ENCODE results near the gene TAF4.
"Not testable (repeated sequence)": the region's sequence is repeated elsewhere in the genome, so short reads cannot be mapped to it uniquely, and the experiment has no call there.

The TAF4 gene

DNA sequence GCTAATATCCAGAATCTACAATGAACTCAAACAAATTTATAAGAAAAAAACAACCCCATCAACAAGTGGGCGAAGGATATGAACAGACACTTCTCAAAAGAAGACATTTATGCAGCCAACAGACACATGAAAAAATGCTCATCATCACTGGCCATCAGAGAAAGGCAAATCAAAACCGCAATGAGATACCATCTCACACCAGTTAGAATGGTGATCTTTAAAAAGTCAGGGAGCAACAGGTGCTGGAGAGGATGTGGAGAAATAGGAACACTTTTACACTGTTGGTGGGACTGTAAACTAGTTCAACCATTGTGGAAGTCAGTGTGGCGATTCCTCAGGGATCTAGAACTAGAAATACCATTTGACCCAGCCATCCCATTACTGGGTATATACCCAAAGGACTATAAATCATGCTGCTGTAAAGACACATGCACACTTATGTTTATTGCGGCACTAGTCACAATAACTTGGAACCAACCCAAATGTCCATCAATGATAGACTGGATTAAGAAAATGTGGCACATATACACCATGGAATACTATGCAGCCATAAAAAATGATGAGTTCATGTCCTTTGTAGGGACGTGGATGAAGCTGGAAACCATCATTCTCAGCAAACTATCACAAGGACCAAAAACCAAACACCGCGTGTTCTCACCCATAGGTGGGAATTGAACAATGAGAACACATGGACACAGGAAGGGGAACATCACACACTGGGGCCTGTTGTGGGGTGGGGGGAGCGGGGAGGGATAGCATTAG is 6.2 kb upstream of the TAF4 start:
- not testable (repeated sequence) for DNase-seq

DNA sequence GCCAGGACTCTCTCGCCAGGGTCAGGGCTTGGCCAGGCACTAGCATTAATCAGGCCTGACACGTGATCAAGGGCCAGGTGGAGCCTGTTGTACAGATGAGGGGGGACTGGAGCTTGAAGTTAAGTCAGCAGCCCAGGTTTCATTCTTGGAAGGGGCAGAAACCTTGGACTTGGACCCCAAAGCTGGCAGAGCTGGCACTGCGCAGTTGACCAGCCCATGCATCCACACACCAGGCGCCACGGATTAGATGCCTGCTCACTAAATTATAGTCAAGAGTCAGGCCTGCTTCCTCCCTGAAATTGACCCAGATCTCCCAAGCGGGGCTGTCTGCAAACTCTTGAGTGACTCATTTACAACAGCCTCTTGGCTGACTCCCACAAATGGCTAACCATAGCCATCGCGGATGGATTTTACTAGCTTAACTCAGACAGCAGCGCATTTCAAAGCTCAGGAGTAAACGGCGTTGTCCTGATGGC is 4.1 kb upstream of the TAF4 start:
- no peak for DNase-seq

DNA sequence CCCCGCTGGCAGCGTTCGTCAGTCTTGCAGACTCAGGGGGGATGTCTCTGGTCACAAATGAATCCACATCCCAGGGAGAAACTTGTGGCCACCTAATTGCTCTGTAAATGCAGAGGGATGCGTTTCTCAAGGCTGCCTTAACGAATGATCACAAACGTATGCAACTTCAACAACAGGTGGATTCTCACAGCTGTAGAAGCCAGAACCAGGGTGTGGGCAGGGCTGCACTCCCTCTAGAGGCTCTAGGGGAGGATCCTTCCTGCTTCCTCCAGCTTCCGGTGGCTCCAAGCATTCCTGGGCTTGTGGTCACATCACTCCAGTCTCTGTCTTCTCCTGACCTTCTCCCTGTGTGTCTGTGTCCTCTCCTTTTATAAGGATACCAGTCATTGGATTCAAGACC is 3.3 kb upstream of the TAF4 start:
- DNase-seq: no peak

DNA sequence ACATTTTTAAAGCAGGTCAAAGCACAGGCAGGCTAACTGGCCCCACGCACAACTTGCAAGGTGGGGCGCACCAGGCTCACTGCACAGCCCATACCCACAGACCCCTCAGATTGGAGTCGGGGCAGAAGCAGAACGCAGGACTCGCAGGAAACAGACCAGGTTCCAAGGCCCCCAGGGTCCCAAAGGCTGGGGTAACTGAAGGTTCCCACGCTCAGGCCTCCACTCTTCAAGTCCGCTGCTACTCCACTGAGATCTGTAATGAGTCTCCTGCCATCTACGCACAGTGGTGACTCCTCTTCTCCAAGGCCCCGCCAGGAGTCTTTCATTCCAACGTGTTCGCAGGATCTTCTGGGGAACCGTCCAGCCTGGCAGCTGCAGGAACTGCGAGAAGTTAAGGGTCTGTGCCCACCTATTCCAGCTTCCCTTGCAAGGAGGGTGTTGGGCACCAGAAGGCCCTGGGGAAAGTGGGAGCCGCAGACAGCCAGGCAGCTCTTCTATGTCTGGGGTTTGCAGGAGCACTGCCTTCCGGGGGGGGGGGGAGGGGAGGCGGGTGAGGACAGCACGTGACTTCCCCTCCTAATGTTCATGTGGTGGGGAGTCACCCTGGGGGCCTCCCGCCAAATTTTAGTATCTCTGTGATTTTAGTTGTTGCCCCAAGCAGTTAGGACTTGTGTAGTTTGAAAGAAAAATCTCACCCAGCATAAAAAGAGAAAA is 2.0 kb upstream of the TAF4 start:
- no peak for DNase-seq

DNA sequence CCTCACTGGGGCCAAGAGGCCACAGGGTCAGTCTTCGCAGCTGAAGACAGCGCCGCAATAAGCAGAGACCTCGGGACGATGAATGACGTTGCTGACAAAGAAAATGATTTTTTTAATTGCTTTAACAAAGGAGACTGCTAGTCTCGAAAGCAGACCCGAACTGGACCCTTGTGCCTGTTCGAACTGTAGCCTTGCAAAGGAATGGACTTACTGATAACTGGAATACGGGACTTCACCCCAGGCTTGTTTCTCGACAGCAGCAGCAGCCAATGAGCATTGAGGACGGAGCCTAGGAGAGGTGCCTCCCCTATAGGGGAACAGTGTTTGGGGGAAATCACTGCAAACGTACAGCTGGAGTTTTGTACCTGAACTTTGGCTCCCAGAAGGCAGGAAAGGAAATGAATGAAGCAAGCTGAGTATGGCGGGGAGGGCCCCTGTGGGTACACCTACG is 1.3 kb upstream of the TAF4 start:
- no peak for DNase-seq

DNA sequence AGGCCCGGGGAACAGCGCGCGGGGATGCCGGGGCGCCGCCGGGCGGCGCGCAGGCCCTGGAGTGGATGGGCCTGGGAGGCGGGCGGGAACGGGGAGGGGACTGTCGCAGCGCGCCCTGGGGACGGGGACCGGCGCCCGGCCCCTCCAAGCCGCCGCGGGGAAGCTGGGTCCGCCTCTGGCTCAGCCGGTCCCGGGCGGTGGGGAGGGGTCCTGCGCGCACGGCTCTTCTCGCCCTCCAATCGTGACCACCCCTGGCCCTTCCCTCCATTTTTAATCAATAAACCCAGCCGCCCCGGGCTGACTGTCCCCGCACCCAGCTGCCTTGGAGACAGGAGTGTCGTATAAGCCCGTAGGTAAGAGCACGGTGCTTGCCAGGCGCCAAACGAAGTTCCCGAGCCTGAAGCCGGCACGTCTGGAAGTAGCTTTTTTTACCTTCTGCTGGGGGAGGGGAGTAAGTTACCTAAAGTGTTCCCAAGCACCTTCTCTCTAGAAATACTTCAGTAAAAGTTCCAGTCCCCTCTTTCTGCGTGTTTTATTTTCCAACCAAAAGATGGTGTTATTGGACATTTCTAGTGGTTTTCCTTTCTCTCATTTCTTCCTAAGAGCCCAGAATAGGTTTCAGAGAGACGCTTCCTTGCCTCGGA is 780 bp upstream of the TAF4 start:
- DNase-seq: peak in 2 of 4 experiments; percentile 29 to 38

DNA sequence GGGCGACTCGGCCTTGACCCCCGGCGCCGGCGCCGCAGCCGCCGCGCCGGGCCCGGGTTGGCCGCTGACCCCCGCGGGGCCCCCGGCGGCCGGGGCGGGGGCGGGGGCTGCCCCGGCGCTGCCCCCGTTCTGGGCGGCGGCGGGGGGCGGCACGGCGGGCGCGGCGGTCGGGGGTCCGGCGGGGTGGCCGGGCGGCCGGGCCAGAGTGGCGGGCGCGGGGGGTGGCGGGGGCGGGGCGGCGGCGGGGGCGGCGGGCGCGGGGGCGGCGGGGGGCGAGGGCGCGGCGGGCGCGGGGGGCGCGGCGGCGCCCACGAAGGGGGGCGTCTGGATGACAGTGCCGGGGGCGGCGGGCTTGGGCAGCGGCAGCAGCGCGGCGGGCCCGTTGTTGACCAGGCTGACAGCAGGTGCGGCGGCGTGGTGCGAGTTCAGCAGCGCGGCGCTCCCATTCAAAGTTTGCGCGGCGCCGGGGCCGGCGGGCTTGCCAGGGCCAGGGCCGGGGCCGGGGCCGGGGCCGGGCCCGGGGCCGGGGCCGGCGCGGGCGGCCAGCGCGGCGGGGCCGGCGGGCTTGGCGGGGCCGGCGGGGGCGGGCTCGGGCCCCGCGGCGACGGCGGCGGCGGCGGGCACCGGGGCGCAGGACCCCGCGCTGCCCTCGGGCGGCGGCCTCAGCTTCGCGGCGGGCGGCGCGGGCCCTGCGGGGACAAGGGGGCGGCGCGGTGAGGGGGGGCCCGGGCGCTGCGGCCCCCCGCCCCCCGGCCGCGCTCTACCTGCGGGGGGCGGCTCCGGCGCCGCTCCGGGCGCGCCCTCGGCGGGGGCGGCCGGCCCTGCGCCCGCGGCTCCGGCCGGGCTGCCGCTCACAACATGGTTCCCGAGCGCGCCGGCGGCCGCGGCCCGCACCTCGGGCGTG is 659 bp downstream of the TAF4 start:
- no peak for DNase-seq

DNA sequence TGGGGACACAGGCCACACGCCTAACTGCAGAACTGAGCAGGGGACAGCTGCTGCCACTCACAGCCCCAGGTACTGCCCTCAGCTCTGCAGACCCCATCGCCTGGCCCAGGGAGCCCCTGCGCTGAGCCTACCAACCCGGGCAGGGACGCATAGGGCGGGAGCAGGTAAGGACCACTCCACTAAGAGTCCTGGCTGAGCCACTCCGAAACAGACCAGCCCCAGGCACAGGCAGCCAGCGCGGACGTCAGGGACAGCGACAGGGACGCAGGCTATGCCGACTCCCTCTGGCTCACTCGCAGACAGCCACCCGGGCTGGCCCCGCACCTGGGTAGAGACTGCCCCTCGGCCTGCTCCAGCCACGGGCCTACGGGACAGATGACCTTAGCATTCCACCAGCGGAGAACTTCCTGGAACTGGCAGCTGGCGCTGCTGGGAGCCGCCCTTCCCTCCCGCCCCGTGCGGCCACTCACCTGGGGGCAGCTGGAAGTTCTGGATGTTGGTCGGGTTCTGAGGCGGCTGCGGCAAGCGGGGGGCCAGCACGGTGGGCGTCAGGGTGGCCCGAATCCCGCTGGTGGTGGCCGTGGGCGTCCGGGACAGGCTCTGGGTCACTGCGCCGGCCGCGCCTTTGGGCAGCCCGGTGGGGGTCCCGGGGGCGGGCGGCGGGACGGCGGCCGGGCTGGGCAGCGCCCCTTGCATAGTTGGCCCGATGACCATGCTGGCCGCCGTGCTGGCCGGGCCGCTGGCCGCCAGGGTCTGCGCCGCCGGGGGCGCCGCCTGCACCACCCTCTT is 1.5 kb downstream of the TAF4 start:
- DNase-seq: no peak

DNA sequence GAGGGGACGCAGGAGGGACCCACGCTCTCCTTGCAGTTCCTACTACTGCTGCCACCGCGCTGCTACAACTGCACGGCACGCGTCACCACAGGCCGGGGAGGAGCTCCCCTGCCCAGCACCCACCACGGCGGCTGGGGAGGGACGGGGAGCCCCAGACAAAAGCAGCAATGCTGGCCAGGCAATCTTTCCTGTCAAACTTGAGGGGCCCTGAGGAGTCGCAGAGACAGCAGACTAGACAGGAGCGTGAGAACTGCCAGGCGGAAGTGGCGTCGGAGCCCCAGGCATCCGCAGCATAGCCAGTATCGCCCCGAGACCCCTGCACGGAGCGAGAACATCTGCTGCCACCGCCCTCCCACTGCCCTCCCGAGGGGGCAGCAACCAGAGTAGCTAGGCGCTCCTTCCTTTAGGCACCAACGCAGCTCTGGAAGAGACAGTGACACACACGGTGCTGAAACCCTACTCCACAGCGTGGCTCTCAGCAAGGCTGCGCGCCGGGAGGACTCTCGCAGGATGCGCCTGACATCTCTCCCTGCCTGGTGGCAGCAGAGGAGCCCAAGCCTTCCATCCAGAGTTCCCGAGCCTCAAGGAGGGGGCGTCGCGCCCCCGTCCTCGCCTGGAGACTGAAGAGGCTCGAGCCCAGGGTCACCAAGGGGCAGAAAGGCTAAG is 2.2 kb downstream of the TAF4 start:
- no peak for DNase-seq

DNA sequence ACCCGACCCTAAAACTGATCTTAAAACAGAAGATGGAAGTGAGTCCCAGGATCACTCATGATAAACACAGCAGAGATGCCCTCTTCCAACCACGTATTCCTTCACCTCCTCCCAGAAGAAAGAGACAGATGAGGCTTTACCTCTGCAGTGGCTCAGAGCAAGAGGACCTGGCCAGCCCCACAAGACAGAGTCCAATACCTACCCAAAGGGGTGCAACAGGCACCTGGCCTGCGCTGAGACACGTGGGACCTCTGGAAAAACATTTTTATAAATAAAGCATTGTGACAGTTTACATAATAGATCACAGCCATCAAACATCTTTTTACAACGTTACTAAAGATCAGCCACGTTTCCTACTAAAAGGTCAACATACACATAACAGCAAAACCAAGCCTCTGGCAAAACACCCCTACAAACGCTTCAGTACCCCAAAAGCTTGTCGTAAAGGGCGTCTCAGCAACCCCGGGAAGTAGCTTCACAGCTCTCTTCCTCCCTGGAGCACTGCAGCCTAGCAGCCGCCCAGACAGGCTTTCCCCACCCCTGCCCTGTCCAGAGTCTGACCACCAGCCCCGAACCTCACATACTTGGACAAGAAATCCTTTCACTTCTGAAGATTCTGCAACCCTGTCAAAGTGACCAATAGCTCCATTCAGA is 2.9 kb downstream of the TAF4 start:
- no peak for DNase-seq

DNA sequence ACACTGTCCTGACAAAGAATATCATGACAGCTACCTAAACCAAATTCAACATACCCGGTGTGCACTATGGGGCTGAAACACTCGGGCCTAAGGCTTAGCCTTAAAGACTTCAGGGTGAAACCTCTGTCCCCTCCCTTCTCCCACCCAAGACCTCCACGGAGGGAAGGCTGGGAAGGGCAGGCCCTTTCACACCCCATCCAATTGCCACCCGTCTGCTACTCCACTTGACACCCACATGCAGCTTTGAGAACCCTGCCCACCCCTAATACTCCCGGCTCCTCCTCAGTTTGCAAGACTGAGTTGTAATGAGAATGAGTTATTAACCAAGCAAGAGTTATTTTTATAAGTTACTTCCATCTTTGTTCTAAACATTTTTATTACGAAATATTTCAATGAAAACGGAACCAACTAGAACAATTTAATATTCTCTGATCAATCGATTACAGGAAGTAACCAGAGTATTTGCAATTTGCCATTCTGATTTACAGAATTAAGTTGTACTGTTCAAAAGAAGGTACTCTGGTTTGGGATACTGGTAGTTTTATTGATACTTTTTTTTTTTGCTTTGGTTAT is 3.7 kb downstream of the TAF4 start:
- no peak for DNase-seq

DNA sequence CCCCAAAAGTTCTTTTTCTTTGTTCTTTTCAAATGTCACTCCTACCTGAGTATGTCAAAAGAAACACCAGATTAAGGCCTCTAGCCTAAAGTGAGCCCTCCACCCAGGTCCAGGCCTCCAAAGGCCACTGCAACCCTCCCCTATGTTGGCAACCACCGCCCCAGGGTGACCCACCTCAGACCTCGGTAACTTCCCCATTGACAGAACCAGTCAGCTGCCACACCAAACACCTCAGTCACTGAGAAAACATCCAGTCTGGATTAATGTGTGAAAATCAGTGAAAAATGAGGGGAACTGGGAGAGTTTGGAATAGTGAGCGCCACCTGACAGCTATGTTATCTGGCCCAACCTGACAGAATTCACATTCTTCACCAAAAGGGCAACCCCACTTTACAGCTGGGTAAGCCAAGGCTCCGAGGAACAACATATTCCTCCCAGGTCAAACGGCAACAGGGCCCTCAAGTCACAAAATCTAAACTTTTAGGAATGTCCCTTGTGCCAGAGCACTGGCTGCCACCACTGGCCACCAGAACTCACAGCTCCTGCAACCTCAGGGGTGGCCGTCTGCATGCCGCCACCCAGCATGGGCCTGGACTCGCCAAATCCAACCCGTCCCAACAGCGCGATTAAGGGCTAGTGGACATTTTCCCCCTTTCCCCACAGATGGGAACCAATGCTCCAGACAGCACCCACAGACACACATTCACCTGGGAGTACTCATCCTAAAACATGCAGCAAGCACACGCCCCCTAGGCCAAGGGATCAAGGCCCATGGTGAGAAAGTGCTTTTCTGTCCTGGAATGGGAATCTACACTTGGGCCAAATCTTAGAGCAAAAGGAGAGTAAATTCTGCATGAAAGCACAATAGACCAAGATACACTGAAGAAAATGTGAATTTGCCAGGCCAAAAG is 4.8 kb downstream of the TAF4 start:
- DNase-seq: no peak

DNA sequence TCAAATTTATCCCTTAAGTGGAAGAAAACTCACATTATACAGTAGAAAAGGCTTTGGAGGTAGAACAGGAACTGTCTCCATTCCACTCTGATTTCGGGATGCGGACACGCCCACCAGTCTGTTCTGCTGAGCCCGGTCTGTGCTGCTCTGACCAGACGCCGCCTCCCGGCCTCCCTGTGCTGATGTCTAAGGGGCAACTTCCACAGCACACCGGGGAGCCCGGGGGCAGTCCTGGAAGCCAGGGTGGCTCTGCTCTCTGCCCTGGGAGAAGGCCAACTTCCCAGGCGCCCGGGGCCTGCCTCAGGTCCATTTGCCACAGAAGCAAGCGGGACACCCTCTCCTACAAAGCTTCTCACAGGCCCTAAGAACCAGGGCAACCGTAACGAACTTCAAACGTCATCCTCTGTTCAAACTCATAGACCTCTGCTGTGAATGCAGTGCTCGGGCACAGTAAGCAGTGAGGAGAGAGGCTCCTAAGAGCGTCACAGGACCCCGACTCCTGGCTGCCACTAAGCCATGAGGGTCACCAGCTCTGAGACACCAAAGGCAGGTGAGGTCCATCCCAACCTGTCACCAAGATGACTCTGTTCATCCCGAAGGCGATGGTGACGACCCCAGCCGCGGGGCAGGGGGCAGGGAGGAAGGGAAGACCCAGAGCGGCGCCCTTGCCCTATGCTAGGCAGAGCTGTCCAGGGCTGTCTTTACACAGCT is 5.6 kb downstream of the TAF4 start:
- no peak for DNase-seq

DNA sequence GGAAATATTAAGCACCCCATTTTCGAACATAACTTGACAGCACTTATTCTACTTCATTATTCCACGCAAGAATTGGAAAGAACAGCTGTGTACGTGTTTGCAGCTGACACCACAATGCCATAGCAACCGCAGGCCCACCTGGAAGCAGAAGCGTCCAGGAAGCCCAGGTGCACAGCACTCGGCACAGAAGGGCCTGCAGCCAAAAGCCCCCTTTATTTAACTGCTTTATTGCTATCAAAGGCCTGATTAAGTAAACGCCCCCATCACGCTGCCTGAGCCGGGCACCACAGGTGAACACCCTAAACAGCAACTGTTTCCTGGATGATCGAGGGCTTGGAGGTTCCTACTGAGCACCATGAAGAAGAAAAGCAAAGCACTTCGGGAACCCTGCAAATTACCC is 6.3 kb downstream of the TAF4 start:
- no peak for DNase-seq

DNA sequence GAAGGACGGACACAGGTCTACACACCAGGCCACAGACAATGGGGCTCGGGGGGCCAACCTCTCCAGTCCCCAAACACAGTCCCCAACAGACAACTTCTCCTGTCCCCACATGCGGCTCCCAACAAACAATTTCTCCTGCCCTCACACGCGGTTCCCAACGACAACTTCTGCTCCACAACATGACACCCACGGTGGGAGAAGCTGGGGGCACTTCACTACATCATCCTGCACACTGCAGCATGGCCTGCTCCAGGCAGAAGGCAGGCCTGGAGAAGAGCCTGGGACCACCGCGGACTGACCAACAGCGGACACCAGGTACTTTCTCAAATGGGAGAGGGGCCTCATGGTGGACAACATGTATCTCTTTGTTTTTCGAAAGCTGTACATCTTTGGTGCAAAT is 6.7 kb downstream of the TAF4 start:
- no peak for DNase-seq

DNA sequence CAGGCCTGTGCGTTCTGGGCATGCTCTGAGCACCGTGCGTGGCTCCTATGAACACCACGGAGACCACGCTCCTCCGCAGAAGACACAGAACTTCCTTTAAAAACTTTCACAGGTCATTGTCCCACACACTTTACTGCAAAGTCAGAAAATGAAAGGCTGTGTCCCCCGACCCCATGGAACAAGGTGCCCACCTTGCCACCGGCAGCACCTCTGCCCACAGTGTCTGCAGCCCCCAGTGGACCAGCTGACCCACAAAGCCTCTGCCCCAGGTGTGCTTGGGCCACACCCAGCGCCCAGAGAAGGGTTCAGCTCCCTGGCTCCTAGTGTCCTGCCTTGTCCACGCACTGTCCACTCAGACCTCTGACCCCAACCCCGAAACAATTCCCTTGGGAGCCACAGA is 8.7 kb downstream of the TAF4 start:
- no peak for DNase-seq

DNA sequence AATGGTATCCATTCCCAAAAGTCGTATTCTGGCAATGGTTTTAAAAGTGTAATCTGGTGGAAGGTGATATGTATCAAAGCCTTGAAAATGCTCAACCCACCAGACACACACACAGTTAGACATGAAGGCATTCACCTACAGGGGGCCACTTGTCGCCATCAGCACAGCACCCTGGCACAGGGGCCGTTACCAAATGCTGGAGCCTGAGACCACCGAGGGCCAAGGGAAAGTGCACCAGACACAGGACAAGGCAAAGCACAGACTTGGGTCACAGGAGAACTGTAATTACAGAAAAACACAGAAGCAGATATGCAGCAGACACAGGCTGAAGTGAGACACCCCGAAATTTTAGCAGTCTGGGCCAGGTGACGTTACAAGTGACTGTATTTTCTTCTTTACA is 9.3 kb downstream of the TAF4 start:
- DNase-seq: no peak

DNA sequence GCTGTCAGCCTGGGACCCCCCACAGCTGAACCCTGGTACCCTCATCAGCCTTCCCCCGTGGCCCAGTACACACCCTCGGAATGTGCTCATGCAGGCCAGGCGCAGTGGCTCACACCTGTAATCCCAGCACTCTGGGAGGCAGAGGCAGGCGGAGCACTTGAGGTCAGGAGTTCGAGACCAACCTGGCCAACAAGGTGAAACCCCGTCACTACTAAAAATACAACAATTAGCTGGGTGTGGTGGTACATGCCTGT is 9.9 kb downstream of the TAF4 start:
- not testable (repeated sequence) for DNase-seq

Measured in activated CD4-positive, CD25-positive, alpha-beta regulatory T cell (primary cell).